Ascending aorta (tissue), 2 donors: ENCODE results near the gene IFNAR1. TPM values are rescaled to one million over a fixed set of nuclear protein-coding genes. Genes with fewer than 3 reads are reported as not detected.

Experiments used
- DNase-seq, 2 donors: peaks; one replicate each; pipeline ENCODE4 v3.0.0-alpha.2; 2019; ENCODE audit warnings: low spot score in 2 of 2
- H3K27ac ChIP-seq, 2 donors: fragments of 200-600 bp; sonication (generic); one replicate each; pipeline ENCODE4 v1.5.1; 2016 to 2017; ENCODE audit warnings: mild to moderate bottlenecking in 1 of 2
- H3K27me3 ChIP-seq: fragments of 200-600 bp; sonication (generic); one replicate; pipeline ENCODE4 v1.5.1; 2017
- H3K36me3 ChIP-seq, 2 donors: fragments of 200-600 bp; sonication (generic); one replicate each; pipeline ENCODE4 v1.5.1; 2016
- H3K4me1 ChIP-seq, 2 donors: fragments of 200-600 bp; sonication (generic); one replicate each; pipeline ENCODE4 v1.5.1; 2016 to 2017; ENCODE audit warnings: mild to moderate bottlenecking in 1 of 2
- H3K4me3 ChIP-seq, 2 donors: fragments of 200-600 bp; sonication (generic); one replicate each; pipeline ENCODE4 v1.5.1; 2016 to 2017; ENCODE audit warnings: mild to moderate bottlenecking in 1 of 2
- H3K9me3 ChIP-seq, 2 donors: fragments of 200-600 bp; sonication (generic); one replicate each; pipeline ENCODE4 v1.5.1; 2016
- intact Hi-C: fragments of 100-400 bp; cut with DNase I; formaldehyde crosslinking; loops from one replicate; pipeline ENCODE4 v1.15.1; 2023
- total RNA-seq: library from RNA; depleted of rRNA; stranded (reverse); fragments of >200 nt; gene quantifications from one replicate; pipeline ENCODE4 v1.1.0, GENCODE V29; 2016
- TF ChIP-seq, protein P1 (sequence below), 3 experiments: fragments of 200-600 bp in 2 of 3; fragments of 450-650 bp in 1 of 3; sonication (generic) in 2 of 3; IDR thresholded peaks; one replicate each; pipeline ENCODE4 v1.5.1; 2016 to 2019; ENCODE audit warnings: antibody characterized with exemption in 3 of 3, mild to moderate bottlenecking in 1 of 3, moderate library complexity in 1 of 3

IFNAR1 gene
- total RNA-seq, 1 donor from 2014 or later, result 25.9 TPM

DNA sequence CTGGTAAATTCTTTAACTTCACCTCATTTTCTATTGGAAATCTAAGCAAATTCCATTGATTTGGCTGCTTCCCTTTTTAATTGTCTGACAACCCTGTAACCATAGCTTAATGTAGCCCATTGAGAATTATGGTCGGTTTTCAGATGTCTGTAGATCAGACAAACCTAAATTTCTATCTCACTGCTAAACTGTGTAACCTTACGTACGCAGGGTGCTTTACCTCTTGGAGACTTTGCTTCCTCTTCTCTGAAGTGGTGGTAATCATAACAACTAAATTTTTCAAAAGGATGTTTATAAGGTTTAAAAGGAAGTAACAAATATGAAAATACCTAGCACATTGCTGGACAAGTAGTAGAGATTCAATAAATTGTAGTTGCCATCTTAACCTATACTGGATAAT lies 25.9 kb downstream of the IFNAR1 start:
- no peak overlapping the region for H3K4me3 ChIP-seq
- H3K36me3 ChIP-seq, result peaks cover 10 to 39% of the 10 kb centered on the region in 2 donors
- no peak for DNase-seq
- H3K9me3 ChIP-seq, result no peaks in the 10 kb centered on the region
- intact Hi-C loops, result no loop called here
- H3K27ac ChIP-seq, result no peak overlapping the region
- no peaks in the 10 kb centered on the region for H3K27me3 ChIP-seq
- TF ChIP-seq, protein P1, sequence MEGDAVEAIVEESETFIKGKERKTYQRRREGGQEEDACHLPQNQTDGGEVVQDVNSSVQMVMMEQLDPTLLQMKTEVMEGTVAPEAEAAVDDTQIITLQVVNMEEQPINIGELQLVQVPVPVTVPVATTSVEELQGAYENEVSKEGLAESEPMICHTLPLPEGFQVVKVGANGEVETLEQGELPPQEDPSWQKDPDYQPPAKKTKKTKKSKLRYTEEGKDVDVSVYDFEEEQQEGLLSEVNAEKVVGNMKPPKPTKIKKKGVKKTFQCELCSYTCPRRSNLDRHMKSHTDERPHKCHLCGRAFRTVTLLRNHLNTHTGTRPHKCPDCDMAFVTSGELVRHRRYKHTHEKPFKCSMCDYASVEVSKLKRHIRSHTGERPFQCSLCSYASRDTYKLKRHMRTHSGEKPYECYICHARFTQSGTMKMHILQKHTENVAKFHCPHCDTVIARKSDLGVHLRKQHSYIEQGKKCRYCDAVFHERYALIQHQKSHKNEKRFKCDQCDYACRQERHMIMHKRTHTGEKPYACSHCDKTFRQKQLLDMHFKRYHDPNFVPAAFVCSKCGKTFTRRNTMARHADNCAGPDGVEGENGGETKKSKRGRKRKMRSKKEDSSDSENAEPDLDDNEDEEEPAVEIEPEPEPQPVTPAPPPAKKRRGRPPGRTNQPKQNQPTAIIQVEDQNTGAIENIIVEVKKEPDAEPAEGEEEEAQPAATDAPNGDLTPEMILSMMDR (IDR thresholded peaks at IDR 0.05), result no peak
- no peaks in the 10 kb centered on the region for H3K4me1 ChIP-seq

DNA sequence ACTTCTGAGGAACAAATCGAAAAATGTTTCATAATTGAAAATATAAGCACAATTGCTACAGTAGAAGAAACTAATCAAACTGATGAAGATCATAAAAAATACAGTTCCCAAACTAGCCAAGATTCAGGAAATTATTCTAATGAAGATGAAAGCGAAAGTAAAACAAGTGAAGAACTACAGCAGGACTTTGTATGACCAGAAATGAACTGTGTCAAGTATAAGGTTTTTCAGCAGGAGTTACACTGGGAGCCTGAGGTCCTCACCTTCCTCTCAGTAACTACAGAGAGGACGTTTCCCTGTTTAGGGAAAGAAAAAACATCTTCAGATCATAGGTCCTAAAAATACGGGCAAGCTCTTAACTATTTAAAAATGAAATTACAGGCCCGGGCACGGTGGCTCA lies 30.6 kb downstream of the IFNAR1 start:
- TF ChIP-seq, protein P1 (IDR thresholded peaks at IDR 0.05), result no peak
- Histone ChIP-seq H3K27me3 (no peaks in the 10 kb centered on the region), H3K4me1 (peaks cover 0 to 6% of the 10 kb centered on the region in 2 donors), H3K27ac (no peak overlapping the region), H3K36me3 (peaks cover 19 to 22% of the 10 kb centered on the region in 2 donors), H3K4me3 (no peak overlapping the region), H3K9me3 (no peaks in the 10 kb centered on the region)
- intact Hi-C loops, result no loop called here
- DNase-seq, result no peak

DNA sequence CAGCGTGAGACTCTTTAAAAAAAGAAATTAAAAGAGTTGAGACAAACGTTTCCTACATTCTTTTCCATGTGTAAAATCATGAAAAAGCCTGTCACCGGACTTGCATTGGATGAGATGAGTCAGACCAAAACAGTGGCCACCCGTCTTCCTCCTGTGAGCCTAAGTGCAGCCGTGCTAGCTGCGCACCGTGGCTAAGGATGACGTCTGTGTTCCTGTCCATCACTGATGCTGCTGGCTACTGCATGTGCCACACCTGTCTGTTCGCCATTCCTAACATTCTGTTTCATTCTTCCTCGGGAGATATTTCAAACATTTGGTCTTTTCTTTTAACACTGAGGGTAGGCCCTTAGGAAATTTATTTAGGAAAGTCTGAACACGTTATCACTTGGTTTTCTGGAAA lies 31.2 kb downstream of the IFNAR1 start:
- Histone ChIP-seq H3K27me3 (no peaks in the 10 kb centered on the region), H3K4me3 (no peak overlapping the region), H3K27ac (no peak overlapping the region), H3K4me1 (peaks cover 4 to 6% of the 10 kb centered on the region in 2 donors), H3K36me3 (peaks cover 19 to 22% of the 10 kb centered on the region in 2 donors), H3K9me3 (no peaks in the 10 kb centered on the region)
- TF ChIP-seq, protein P1 (IDR thresholded peaks at IDR 0.05), result no peak
- intact Hi-C loops, result no loop called here
- DNase-seq, result no peak

DNA sequence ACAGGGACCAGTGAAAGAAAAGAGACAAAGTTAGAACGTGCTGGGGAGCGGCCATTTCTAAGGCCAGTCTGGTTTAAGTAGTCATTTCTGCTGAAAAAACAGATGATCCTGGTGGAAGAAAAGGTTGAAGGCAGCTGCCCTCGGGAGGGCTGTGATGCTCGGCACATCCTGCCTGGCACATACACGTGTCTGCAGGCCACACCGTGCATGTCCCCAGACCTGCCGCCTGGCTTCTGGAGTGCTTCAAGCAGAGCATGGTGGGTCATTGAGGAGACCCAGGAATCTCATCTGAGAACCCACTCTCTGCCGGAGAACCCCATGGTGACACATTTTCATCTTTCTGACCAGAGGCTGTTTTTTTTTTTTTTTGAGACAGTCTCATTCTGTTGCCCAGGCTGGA lies 32.4 kb downstream of the IFNAR1 start:
- H3K27ac ChIP-seq, result no peak overlapping the region
- no peaks in the 10 kb centered on the region for H3K9me3 ChIP-seq
- peaks cover 12 to 22% of the 10 kb centered on the region in 2 donors for H3K36me3 ChIP-seq
- intact Hi-C loops, result no loop called here
- H3K27me3 ChIP-seq, result no peaks in the 10 kb centered on the region
- TF ChIP-seq, protein P1 (IDR thresholded peaks at IDR 0.05), result no peak
- DNase-seq, result no peak
- H3K4me3 ChIP-seq, result no peak overlapping the region
- H3K4me1 ChIP-seq, result peaks cover 10 to 16% of the 10 kb centered on the region in 2 donors

DNA sequence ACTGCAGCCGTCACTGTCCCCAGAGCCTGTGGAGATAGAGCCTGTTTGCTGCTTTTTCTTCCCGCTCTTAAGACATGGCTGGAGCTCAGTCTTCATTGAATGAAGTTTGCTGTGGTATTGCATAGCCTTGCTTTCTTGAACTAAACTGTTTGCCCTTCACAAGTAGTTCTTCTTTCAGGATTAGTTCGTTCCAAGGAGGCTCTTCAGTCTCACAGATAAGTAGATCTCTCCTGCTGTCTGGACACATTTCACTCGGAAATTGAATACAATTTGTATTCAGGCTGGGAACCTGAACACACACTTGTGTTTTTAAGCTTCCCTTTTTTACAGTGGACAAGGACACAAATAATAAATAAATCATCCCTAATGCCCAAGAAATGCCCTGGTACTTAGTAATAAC lies 34.7 kb downstream of the IFNAR1 start:
- no peak for DNase-seq
- Histone ChIP-seq H3K27ac (peak overlapping the region; percentile 62 to 64), H3K36me3 (peaks cover 12 to 14% of the 10 kb centered on the region in 2 donors), H3K9me3 (no peaks in the 10 kb centered on the region), H3K27me3 (no peaks in the 10 kb centered on the region), H3K4me3 (no peak overlapping the region), H3K4me1 (peaks cover 10 to 16% of the 10 kb centered on the region in 2 donors)
- intact Hi-C loops, result no loop called here
- TF ChIP-seq, protein P1 (IDR thresholded peaks at IDR 0.05), result no peak

DNA sequence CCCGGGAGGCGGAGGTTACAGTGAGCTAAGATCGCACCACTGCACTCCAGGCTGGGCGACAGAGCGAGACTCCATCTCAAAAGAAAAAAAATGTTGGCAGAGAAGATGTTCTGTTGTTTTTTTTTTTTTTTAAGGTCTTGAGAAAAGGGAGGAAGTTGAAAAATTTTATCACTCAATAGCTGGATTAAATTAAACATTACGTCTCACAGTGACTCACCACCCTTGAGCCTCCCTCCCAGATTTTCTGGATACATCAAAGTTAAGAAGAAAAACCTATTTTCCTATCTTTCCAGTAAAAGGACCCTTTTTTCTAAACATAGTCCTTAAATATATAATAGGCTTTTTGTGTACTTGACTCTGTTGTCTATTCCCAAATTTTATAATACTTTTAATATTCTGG lies 35.5 kb downstream of the IFNAR1 start:
- H3K4me1 ChIP-seq, result peaks cover 10 to 16% of the 10 kb centered on the region in 2 donors
- TF ChIP-seq, protein P1 (IDR thresholded peaks at IDR 0.05), result no peak
- peaks cover 12% of the 10 kb centered on the region in 2 donors for H3K36me3 ChIP-seq
- intact Hi-C loops, result loop anchor here (2.0 kb wide), 4 partner anchors 15 to 85 kb away; partner anchors contain the start of gene IFNGR2
- H3K27ac ChIP-seq, result peak overlapping the region; percentile 62 to 64
- no peaks in the 10 kb centered on the region for H3K27me3 ChIP-seq
- no peaks in the 10 kb centered on the region for H3K9me3 ChIP-seq
- peak overlapping the region in 1 of 2 donors; percentile 2 for H3K4me3 ChIP-seq
- DNase-seq, result no peak
